Naive thymus-derived CD4-positive, alpha-beta T cell (primary cell): ENCODE results near the gene ZNF526. TPM values are rescaled to one million over a fixed set of nuclear protein-coding genes. Genes with fewer than 3 reads are reported as not detected.

Experiments
- ATAC-seq: fragments of 150-1000 bp; cut with Tn5 transposase; 2 replicates; pipeline ENCODE4 v1.10.0; 2021; ENCODE audit warnings: mild to moderate bottlenecking, moderate library complexity
- CTCF ChIA-PET: fragments of 350-600 bp; sonication (Branson Sonifier 250); formaldehyde crosslinking; loops from one replicate; lab custom pipeline; 2021; ENCODE audit warnings: antibody characterized with exemption; lab: Charles Lee
- POLR2A ChIA-PET: fragments of 350-600 bp; sonication (Branson Sonifier 250); formaldehyde crosslinking; loops from one replicate; lab custom pipeline; 2021; ENCODE audit warnings: antibody characterized with exemption, inconsistent platforms; lab: Charles Lee
- DNase-seq, 9 donors: peaks; one replicate each; pipeline versions ENCODE4 v3.0.0 to v3.0.0-alpha.2; 2020 to 2022; ENCODE audit warnings: mixed read lengths in 1 of 9
- H3K27ac ChIP-seq: one replicate; pipeline ENCODE4 v1.7.0; 2013; ENCODE audit warnings: mild to moderate bottlenecking, low read depth, low read length, moderate library complexity
- H3K27me3 ChIP-seq, 2 donors: one replicate each; pipeline ENCODE4 v1.7.0; 2013; ENCODE audit warnings: low read length in 2 of 2, mild to moderate bottlenecking in 2 of 2, moderate library complexity in 2 of 2; ENCODE audit not compliant: control insufficient read depth in 2 of 2, insufficient read depth in 2 of 2
- H3K36me3 ChIP-seq, 3 experiments: 1 replicate in 2 of 3; 2 replicates in 1 of 3; pipeline ENCODE4 v1.7.0; 2013; ENCODE audit warnings: low read length in 3 of 3, mild to moderate bottlenecking in 3 of 3, moderate library complexity in 1 of 3; ENCODE audit not compliant: insufficient read depth in 3 of 3, control insufficient read depth in 2 of 3
- H3K4me1 ChIP-seq, 2 donors: one replicate each; pipeline ENCODE4 v1.7.0; 2013; ENCODE audit warnings: low read length in 2 of 2, mild to moderate bottlenecking in 2 of 2, moderate library complexity in 1 of 2; ENCODE audit not compliant: control insufficient read depth in 2 of 2, insufficient read depth in 2 of 2
- H3K4me3 ChIP-seq: 2 replicates; pipeline ENCODE4 v1.7.0; 2013; ENCODE audit warnings: mild to moderate bottlenecking, low read length
- H3K9me3 ChIP-seq, 3 experiments: 1 replicate in 2 of 3; 2 replicates in 1 of 3; pipeline ENCODE4 v1.7.0; 2013; ENCODE audit warnings: low read length in 3 of 3; ENCODE audit not compliant: control insufficient read depth in 2 of 3
- H3K27ac Mint-ChIP-seq, 9 donors: one replicate each; pipeline ENCODE4 v1.8.0; 2020 to 2022; ENCODE audit warnings: mixed read lengths in 9 of 9, mild to moderate bottlenecking in 8 of 9, moderate library complexity in 5 of 9, inconsistent platforms in 2 of 9
- H3K27me3 Mint-ChIP-seq, 5 donors: one replicate each; pipeline ENCODE4 v1.8.0; 2021 to 2022; ENCODE audit warnings: mixed read lengths in 5 of 5, mild to moderate bottlenecking in 1 of 5
- H3K36me3 Mint-ChIP-seq, 5 donors: one replicate each; pipeline ENCODE4 v1.8.0; 2020 to 2022; ENCODE audit warnings: mixed read lengths in 5 of 5, mild to moderate bottlenecking in 3 of 5, inconsistent platforms in 1 of 5
- H3K4me1 Mint-ChIP-seq, 7 donors: one replicate each; pipeline ENCODE4 v1.8.0; 2020 to 2022; ENCODE audit warnings: mixed read lengths in 7 of 7, mild to moderate bottlenecking in 3 of 7, inconsistent platforms in 1 of 7
- H3K4me3 Mint-ChIP-seq, 10 donors: one replicate each; pipeline ENCODE4 v1.8.0; 2020 to 2022; ENCODE audit warnings: mild to moderate bottlenecking in 10 of 10, mixed read lengths in 10 of 10, moderate library complexity in 6 of 10, inconsistent platforms in 2 of 10
- H3K9me3 Mint-ChIP-seq, 11 donors: one replicate each; pipeline ENCODE4 v1.8.0; 2020 to 2022; ENCODE audit warnings: mixed read lengths in 11 of 11, mild to moderate bottlenecking in 4 of 11, inconsistent platforms in 1 of 11, moderate library complexity in 1 of 11
- intact Hi-C, 2 donors: fragments of 100-400 bp; cut with micrococcal nuclease; formaldehyde crosslinking; loops; one replicate each; pipeline ENCODE4 v1.15.1; 2023
- polyA plus RNA-seq, 2 donors: library from polyadenylated mRNA; unstranded; fragments of 300-500 nt; fragmentation: Illumina TruSeq; gene quantifications; one replicate each; pipeline ENCODE4 v1.2.3, GENCODE V29; 2021
- total RNA-seq, 6 experiments: library from RNA in 5 of 6; stranded (reverse) in 5 of 6; gene quantifications; 1 replicate in 5 of 6; 2 replicates in 1 of 6; pipeline ENCODE4 v1.2.3 and lab custom pipeline; 2021 to 2026

The ZNF526 gene
- total and polyA plus RNA-seq, 7 experiments from 2014 or later, result 4.0 to 25.2 (median 11.8) TPM

DNA sequence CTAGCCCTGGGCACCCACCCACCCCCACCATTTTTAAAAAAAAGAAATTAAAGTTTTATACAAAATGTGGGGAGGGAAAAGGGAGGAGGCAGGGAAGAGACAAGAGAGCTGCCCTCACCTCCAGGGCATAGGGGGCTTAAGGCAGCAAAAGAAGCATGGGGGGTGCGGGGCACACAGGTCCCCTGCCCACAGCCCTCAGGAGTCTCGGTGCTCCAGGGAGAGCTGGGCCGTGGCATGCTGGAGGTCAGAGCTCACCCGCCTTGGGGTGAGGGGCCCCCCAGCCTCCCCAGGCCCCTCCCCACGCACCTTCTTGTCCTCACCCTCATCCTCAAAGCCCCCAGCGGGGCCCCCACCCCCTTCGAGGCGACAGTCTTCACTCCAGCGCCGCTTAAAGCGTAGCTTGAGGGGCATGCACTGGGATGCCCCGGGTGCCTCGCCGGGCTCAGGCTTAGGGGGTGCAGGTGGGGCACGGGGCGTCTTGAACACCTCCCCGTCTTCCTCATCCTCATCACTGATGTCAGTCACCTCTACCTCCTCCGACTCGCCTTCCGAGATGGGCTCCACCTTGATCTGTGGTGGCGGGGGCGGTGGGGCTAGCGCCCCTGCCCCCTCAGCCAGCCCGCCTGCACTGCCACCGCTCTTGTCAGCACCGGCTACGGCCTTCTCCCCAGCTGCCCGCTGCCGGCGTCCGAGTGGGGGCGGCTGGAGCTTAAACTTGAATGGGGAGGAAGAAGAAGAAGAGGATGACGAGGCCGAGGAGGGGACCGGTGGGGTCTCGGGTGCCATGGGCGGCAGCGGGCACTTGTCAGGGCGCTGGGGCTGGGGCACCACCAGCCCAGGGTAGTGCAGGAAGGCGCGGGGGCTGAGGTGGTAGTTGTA is 28.4 kb downstream of the ZNF526 start:
- Histone ChIP-seq H3K36me3 (peaks cover 0 to 21% (median 0%) of the 10 kb centered on the region in 3 experiments), H3K9me3 (no peaks in the 10 kb centered on the region), H3K27ac (no peak overlapping the region), H3K4me3 (no peak overlapping the region), H3K27me3 (no peaks in the 10 kb centered on the region), H3K4me1 (peaks cover 27% of the 10 kb centered on the region in 2 donors)
- POLR2A ChIA-PET, result no interaction called here
- no peak overlapping the region for H3K4me3 Mint-ChIP-seq
- H3K27ac Mint-ChIP-seq, result peak overlapping the region in 1 of 9 donors; percentile 51
- peaks cover 0 to 2% (median 0%) of the 10 kb centered on the region in 11 donors for H3K9me3 Mint-ChIP-seq
- H3K4me1 Mint-ChIP-seq, result peaks cover 34 to 54% (median 50%) of the 10 kb centered on the region in 7 donors
- peaks cover 0 to 4% (median 0%) of the 10 kb centered on the region in 5 donors for H3K36me3 Mint-ChIP-seq
- CTCF ChIA-PET, result interaction anchor here (1.5 to 4.1 kb wide), 2 partner anchors 31 to 108 kb away, joined by 4 to 25 read pairs; no protein-coding TSS in a partner anchor
- H3K27me3 Mint-ChIP-seq, result no peaks in the 10 kb centered on the region
- no peak for ATAC-seq
- intact Hi-C loops, result loop anchor here in 1 of 2 donors (10.0 kb wide), 1 partner anchor 364 kb away; the partner anchor contains the start of gene ARHGEF1
- no peak for DNase-seq

- no peak for ATAC-seq
- H3K4me1 ChIP-seq, result peaks cover 19 to 27% of the 10 kb centered on the region in 2 donors
- H3K36me3 ChIP-seq, result peaks cover 0 to 26% (median 0%) of the 10 kb centered on the region in 3 experiments
- H3K27me3 ChIP-seq, result no peaks in the 10 kb centered on the region
- Mint-ChIP-seq H3K36me3 (peaks cover 0 to 4% (median 0%) of the 10 kb centered on the region in 5 donors), H3K4me1 (peaks cover 34 to 51% (median 48%) of the 10 kb centered on the region in 7 donors), H3K27me3 (no peaks in the 10 kb centered on the region), H3K4me3 (no peak overlapping the region), H3K9me3 (peaks cover 0 to 2% (median 0%) of the 10 kb centered on the region in 11 donors), H3K27ac (peak overlapping the region in 3 of 9 donors; percentile 14 to 51 (median 17))
- POLR2A ChIA-PET, result no interaction called here
- no peak overlapping the region for H3K27ac ChIP-seq
- no peak for DNase-seq
- CTCF ChIA-PET, result interaction anchor here (1.3 to 2.8 kb wide), 2 partner anchors 30 to 46 kb away, joined by 4 to 12 read pairs; no protein-coding TSS in a partner anchor
- no peak overlapping the region for H3K4me3 ChIP-seq
- intact Hi-C loops, result loop anchor here in 1 of 2 donors (10.0 kb wide), 1 partner anchor 364 kb away; the partner anchor contains the start of gene ARHGEF1
- no peaks in the 10 kb centered on the region for H3K9me3 ChIP-seq
These were observed 29.1 kb downstream of the ZNF526 start for GRCh38 chr19:42249149-42249750.

- intact Hi-C loops, result loop anchor here in 1 of 2 donors (10.0 kb wide), 1 partner anchor 365 kb away; the partner anchor contains the start of gene ARHGEF1
- H3K4me1 ChIP-seq, result peaks cover 19 to 27% of the 10 kb centered on the region in 2 donors
- Mint-ChIP-seq H3K36me3 (peaks cover 0 to 4% (median 0%) of the 10 kb centered on the region in 5 donors), H3K4me1 (peaks cover 28 to 46% (median 43%) of the 10 kb centered on the region in 7 donors), H3K27ac (peak overlapping the region in 6 of 9 donors; percentile 17 to 82 (median 51)), H3K27me3 (no peaks in the 10 kb centered on the region), H3K4me3 (peak overlapping the region in 5 of 10 donors; percentile 20 to 99 (median 46)), H3K9me3 (peaks cover 0 to 2% (median 0%) of the 10 kb centered on the region in 11 donors)
- no peak overlapping the region for H3K4me3 ChIP-seq
- no peak for ATAC-seq
- no peaks in the 10 kb centered on the region for H3K27me3 ChIP-seq
- no peaks in the 10 kb centered on the region for H3K9me3 ChIP-seq
- H3K36me3 ChIP-seq, result peaks cover 0 to 31% (median 0%) of the 10 kb centered on the region in 3 experiments
- ChIA-PET CTCF (interaction anchor here (1.3 to 2.8 kb wide), 3 partner anchors 21 to 46 kb away, joined by 4 to 12 read pairs (median 4); no protein-coding TSS in a partner anchor), POLR2A (interaction anchor here (2.5 kb wide), 1 partner anchor 20 kb away, joined by 10 read pairs; the partner anchor contains the start of gene CIC)
- no peak for DNase-seq
- H3K27ac ChIP-seq, result no peak overlapping the region
These were observed 29.7 kb downstream of the ZNF526 start for GRCh38 chr19:42249769-42250168.

DNA sequence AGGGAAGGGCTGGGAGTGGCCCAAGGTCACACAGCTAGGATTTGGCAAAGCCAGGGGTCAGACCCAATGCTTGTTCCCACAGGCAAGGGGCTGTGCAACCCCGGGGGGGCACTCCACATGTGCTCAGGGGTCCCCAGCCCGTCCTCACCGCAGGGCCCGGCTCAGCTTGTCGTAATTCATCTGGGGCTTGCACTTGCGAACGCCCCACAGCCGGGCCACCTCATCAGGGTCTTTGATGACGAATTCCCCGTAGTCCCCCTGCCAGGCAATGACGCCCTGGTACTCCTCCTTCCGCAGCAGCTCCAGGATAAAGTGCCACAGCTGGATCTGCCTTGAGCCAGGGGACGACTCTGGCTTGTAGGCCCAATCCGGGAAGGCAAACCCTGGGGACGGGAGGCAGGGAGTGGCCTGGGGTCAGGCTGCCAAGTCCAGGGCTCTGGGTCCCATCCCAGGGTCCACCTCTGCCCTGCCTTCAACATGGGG is 30.1 kb downstream of the ZNF526 start:
- intact Hi-C loops, result no loop called here
- ChIA-PET POLR2A (interaction anchor here (0.6 to 2.5 kb wide), 5 partner anchors 17 to 147 kb away, joined by 3 to 10 read pairs (median 4); partner anchors contain the start of gene CIC), CTCF (interaction anchor here (0.6 to 2.8 kb wide), 4 partner anchors 20 to 1824 kb away, joined by 3 to 12 read pairs (median 4); no protein-coding TSS in a partner anchor)
- H3K9me3 Mint-ChIP-seq, result peaks cover 0 to 2% (median 0%) of the 10 kb centered on the region in 11 donors
- no peak for ATAC-seq
- Histone ChIP-seq H3K36me3 (peaks cover 0 to 31% (median 0%) of the 10 kb centered on the region in 3 experiments), H3K9me3 (no peaks in the 10 kb centered on the region), H3K4me3 (no peak overlapping the region), H3K27me3 (no peaks in the 10 kb centered on the region), H3K27ac (peak overlapping the region; percentile 62), H3K4me1 (peaks cover 15 to 22% of the 10 kb centered on the region in 2 donors)
- peaks cover 24 to 41% (median 38%) of the 10 kb centered on the region in 7 donors for H3K4me1 Mint-ChIP-seq
- H3K27me3 Mint-ChIP-seq, result no peaks in the 10 kb centered on the region
- DNase-seq, result no peak
- H3K36me3 Mint-ChIP-seq, result peaks cover 0 to 4% (median 0%) of the 10 kb centered on the region in 5 donors
- peak overlapping the region in 6 of 10 donors; percentile 17 to 99 (median 52) for H3K4me3 Mint-ChIP-seq
- H3K27ac Mint-ChIP-seq, result peak overlapping the region in 7 of 9 donors; percentile 17 to 82 (median 62)

- Mint-ChIP-seq H3K36me3 (peaks cover 0 to 4% (median 0%) of the 10 kb centered on the region in 5 donors), H3K27me3 (peaks cover 0 to 2% (median 0%) of the 10 kb centered on the region in 5 donors), H3K4me3 (peak overlapping the region in 9 of 10 donors; percentile 42 to 99 (median 59)), H3K27ac (peak overlapping the region in 6 of 9 donors; percentile 53 to 94 (median 77)), H3K9me3 (peaks cover 0 to 2% (median 0%) of the 10 kb centered on the region in 11 donors), H3K4me1 (peaks cover 22 to 39% (median 37%) of the 10 kb centered on the region in 7 donors)
- DNase-seq (no peak), ATAC-seq (no peak)
- H3K36me3 ChIP-seq, result peaks cover 0 to 31% (median 0%) of the 10 kb centered on the region in 3 experiments
- peaks cover 20 to 28% of the 10 kb centered on the region in 2 donors for H3K4me1 ChIP-seq
- intact Hi-C loops, result no loop called here
- peak overlapping the region; percentile 62 for H3K27ac ChIP-seq
- CTCF ChIA-PET, result interaction anchor here (0.6 to 2.8 kb wide), 5 partner anchors 7 to 1824 kb away, joined by 3 to 12 read pairs (median 4); no protein-coding TSS in a partner anchor
- no peak overlapping the region for H3K4me3 ChIP-seq
- POLR2A ChIA-PET, result interaction anchor here (0.6 to 2.5 kb wide), 10 partner anchors 8 to 172 kb away, joined by 3 to 10 read pairs (median 4); partner anchors contain the start of gene CIC
- H3K9me3 ChIP-seq, result no peaks in the 10 kb centered on the region
- H3K27me3 ChIP-seq, result no peaks in the 10 kb centered on the region
These were observed 30.8 kb downstream of the ZNF526 start for GRCh38 chr19:42250666-42251531.
